Panc1 (cell line): ENCODE measurements around the gene HMGN4. TPM values are rescaled to one million over a fixed set of nuclear protein-coding genes. Genes with fewer than 3 reads are reported as not detected.

Experiments used
- ATAC-seq: fragments of 200-7000 bp; cut with Tn5 transposase; 2 replicates; pipeline ENCODE4 v1.9.1; 2020; ENCODE audit warnings: mild to moderate bottlenecking, moderate library complexity
- BruUV-seq: library from RNA; stranded (reverse); fragments of 400-500 nt; replicated peaks from 2 replicates; lab custom pipeline; 2021; lab: Mats Ljungman, UMichigan
- CTCF ChIA-PET: fragments of 300-600 bp; sonication (Branson Sonifier 250); formaldehyde crosslinking; loops from one replicate; lab custom pipeline; 2022; ENCODE audit warnings: antibody characterized with exemption; lab: Charles Lee
- POLR2A ChIA-PET: fragments of 300-600 bp; sonication (Branson Sonifier 250); formaldehyde crosslinking; loops from one replicate; lab custom pipeline; 2022; ENCODE audit warnings: antibody characterized with exemption; lab: Charles Lee
- DNase-seq: peaks from one replicate; pipeline ENCODE4 v3.0.0-alpha.2; 2010; ENCODE audit warnings: low read depth, low spot score
- H3K27ac ChIP-seq: 2 replicates; pipeline ENCODE4 v1.5.1; 2011; ENCODE audit warnings: mild to moderate bottlenecking, low read length, inconsistent platforms
- H3K27me3 ChIP-seq: fragments of 200-500 bp; sonication (Bioruptor generic); 2 replicates; pipeline ENCODE4 v1.6.0; 2014; ENCODE audit warnings: low read length, inconsistent platforms; ENCODE audit not compliant: control insufficient read depth, insufficient read depth
- H3K36me3 ChIP-seq: fragments of 200-500 bp; sonication (Bioruptor generic); 2 replicates; pipeline ENCODE4 v1.5.1; 2014; ENCODE audit warnings: inconsistent platforms, mild to moderate bottlenecking, low read length, moderate library complexity; ENCODE audit not compliant: control insufficient read depth, insufficient read depth
- H3K4me1 ChIP-seq: 2 replicates; pipeline ENCODE4 v1.5.1; 2011; ENCODE audit warnings: inconsistent platforms, mild to moderate bottlenecking, low read length, moderate library complexity; ENCODE audit not compliant: control insufficient read depth, insufficient read depth
- H3K4me3 ChIP-seq, 2 experiments: 2 replicates each; pipeline ENCODE4 v1.5.1; 2011 to 2012; ENCODE audit warnings: low read depth in 2 of 2, low read length in 2 of 2, mild to moderate bottlenecking in 2 of 2, inconsistent platforms in 1 of 2, moderate library complexity in 1 of 2
- H3K9me3 ChIP-seq: fragments of 200-500 bp; sonication (Bioruptor generic); 2 replicates; pipeline ENCODE4 v1.5.1; 2014; ENCODE audit warnings: low read depth, mild to moderate bottlenecking, inconsistent platforms, low read length, moderate library complexity; ENCODE audit not compliant: control insufficient read depth, insufficient read depth
- CTCF ChIP-seq: fragments of 450-650 bp; IDR thresholded peaks from 2 replicates; pipeline ENCODE4 v1.5.1; 2017; ENCODE audit warnings: mild to moderate bottlenecking
- POLR2AphosphoS5 ChIP-seq: IDR thresholded peaks from 2 replicates; pipeline ENCODE4 v1.6.1; 2012; ENCODE audit warnings: mild to moderate bottlenecking, low read depth, low read length, moderate library complexity
- REST ChIP-seq, 2 experiments: IDR thresholded peaks; 2 replicates each; pipeline ENCODE4 v1.6.1; 2011 to 2012; ENCODE audit warnings: low read depth in 2 of 2, control low read depth in 1 of 2, low read length in 1 of 2, mild to moderate bottlenecking in 1 of 2, moderate library complexity in 1 of 2; ENCODE audit not compliant: insufficient read depth in 1 of 2
- SIN3A ChIP-seq: IDR thresholded peaks from 2 replicates; pipeline ENCODE4 v1.6.1; 2012; ENCODE audit warnings: low read depth, mild to moderate bottlenecking, low read length, moderate library complexity, borderline replicate concordance; ENCODE audit not compliant: insufficient read depth
- TCF7L2 ChIP-seq: IDR thresholded peaks from 2 replicates; pipeline ENCODE4 v1.6.1; 2011; ENCODE audit warnings: mild to moderate bottlenecking, low read depth, low read length, inconsistent platforms
- in situ Hi-C: cut with HindIII; loops from 2 replicates; pipeline ENCODE4 v1.10.0; 2016; ENCODE audit warnings: low sequenced_read_pairs, low pct_unique_long_range_greater_than_20kb
- intact Hi-C: fragments of 100-400 bp; cut with micrococcal nuclease; formaldehyde crosslinking; loops from one replicate; pipeline ENCODE4 v1.10.0; 2022; ENCODE audit not compliant: unreplicated experiment
- total RNA-seq: library from RNA; stranded (reverse); gene quantifications from one replicate; pipeline ENCODE4 v1.2.1, GENCODE V29; 2021; ENCODE audit not compliant: unreplicated experiment

HMGN4 gene
- total RNA-seq, 1 experiment from 2014 or later = 60.5 TPM

- no TSS peak for BruUV-seq
- in situ Hi-C loops (no loop called here), intact Hi-C loops (loop anchor here (2.0 kb wide), 1 partner anchor 13 kb away; no protein-coding TSS in a partner anchor)
- ATAC-seq (peak; percentile 24), DNase-seq (no peak)
- no peak for TF ChIP-seq POLR2AphosphoS5
- TF ChIP-seq CTCF = no peak
- no peak for TF ChIP-seq SIN3A
- TF ChIP-seq TCF7L2 = no peak
- TF ChIP-seq REST (IDR thresholded peaks at IDR 0.05; ENCODE audit: insufficient read depth in 1 of 2, low read depth in 2 of 2, low read length in 1 of 2) = no peak
- H3K36me3 ChIP-seq = no peaks in the 10 kb centered on the region
- ChIA-PET POLR2A (no interaction called here), CTCF (interaction anchor here (0.7 to 1.2 kb wide), 2 partner anchors 214 to 684 kb away, joined by 3 to 5 read pairs; no protein-coding TSS in a partner anchor)
- H3K4me3 ChIP-seq = peak overlapping the region; percentile 77 to 96
- peak overlapping the region; percentile 56 for H3K27ac ChIP-seq
- H3K9me3 ChIP-seq = no peaks in the 10 kb centered on the region
- peaks cover 19% of the 10 kb centered on the region for H3K4me1 ChIP-seq
- no peaks in the 10 kb centered on the region for H3K27me3 ChIP-seq
These were observed 17.5 kb downstream of the HMGN4 start for GRCh38 chr6:26555505-26556262.

GRCh38 chr6:26556263-26557070, 18.3 kb downstream of the HMGN4 start:
- Histone ChIP-seq H3K27ac (peak overlapping the region; percentile 58), H3K36me3 (no peaks in the 10 kb centered on the region), H3K4me3 (peak overlapping the region; percentile 77 to 96), H3K9me3 (no peaks in the 10 kb centered on the region), H3K27me3 (no peaks in the 10 kb centered on the region), H3K4me1 (peaks cover 19% of the 10 kb centered on the region)
- POLR2A ChIA-PET = interaction anchor here (0.5 to 0.8 kb wide), 2 partner anchors 11 to 13 kb away, joined by 4 to 8 read pairs; no protein-coding TSS in a partner anchor
- TF ChIP-seq SIN3A = 0 out of 2 replicates have a peak, but pooled peaks have one; percentile 69
- peak; percentile 67; the same call in 1 of the 2 replicates for TF ChIP-seq POLR2AphosphoS5
- TF ChIP-seq CTCF = no peak
- CTCF ChIA-PET = interaction anchor here (0.5 to 1.2 kb wide), 5 partner anchors 16 to 352 kb away, joined by 4 to 8 read pairs (median 5); a partner anchor contains a TSS
- ATAC-seq (peak; percentile 86), DNase-seq (peak; percentile 98)
- intact Hi-C loops = no loop called here
- in situ Hi-C loops = no loop called here
- BruUV-seq = TSS peak; percentile 100
